HG02981 (cell line): Measurements from ENCODE around the gene CDC42BPB.

ENCODE experiments used
- ATAC-seq: cut with Tn5 transposase; IDR thresholded peaks from one replicate; pipeline ENCODE4 v1.9.1; 2021; ENCODE audit warnings: mild to moderate bottlenecking, moderate library complexity; ENCODE audit not compliant: unreplicated experiment

Gene CDC42BPB, protein sequence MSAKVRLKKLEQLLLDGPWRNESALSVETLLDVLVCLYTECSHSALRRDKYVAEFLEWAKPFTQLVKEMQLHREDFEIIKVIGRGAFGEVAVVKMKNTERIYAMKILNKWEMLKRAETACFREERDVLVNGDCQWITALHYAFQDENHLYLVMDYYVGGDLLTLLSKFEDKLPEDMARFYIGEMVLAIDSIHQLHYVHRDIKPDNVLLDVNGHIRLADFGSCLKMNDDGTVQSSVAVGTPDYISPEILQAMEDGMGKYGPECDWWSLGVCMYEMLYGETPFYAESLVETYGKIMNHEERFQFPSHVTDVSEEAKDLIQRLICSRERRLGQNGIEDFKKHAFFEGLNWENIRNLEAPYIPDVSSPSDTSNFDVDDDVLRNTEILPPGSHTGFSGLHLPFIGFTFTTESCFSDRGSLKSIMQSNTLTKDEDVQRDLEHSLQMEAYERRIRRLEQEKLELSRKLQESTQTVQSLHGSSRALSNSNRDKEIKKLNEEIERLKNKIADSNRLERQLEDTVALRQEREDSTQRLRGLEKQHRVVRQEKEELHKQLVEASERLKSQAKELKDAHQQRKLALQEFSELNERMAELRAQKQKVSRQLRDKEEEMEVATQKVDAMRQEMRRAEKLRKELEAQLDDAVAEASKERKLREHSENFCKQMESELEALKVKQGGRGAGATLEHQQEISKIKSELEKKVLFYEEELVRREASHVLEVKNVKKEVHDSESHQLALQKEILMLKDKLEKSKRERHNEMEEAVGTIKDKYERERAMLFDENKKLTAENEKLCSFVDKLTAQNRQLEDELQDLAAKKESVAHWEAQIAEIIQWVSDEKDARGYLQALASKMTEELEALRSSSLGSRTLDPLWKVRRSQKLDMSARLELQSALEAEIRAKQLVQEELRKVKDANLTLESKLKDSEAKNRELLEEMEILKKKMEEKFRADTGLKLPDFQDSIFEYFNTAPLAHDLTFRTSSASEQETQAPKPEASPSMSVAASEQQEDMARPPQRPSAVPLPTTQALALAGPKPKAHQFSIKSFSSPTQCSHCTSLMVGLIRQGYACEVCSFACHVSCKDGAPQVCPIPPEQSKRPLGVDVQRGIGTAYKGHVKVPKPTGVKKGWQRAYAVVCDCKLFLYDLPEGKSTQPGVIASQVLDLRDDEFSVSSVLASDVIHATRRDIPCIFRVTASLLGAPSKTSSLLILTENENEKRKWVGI (N-terminal part only)

DNA sequence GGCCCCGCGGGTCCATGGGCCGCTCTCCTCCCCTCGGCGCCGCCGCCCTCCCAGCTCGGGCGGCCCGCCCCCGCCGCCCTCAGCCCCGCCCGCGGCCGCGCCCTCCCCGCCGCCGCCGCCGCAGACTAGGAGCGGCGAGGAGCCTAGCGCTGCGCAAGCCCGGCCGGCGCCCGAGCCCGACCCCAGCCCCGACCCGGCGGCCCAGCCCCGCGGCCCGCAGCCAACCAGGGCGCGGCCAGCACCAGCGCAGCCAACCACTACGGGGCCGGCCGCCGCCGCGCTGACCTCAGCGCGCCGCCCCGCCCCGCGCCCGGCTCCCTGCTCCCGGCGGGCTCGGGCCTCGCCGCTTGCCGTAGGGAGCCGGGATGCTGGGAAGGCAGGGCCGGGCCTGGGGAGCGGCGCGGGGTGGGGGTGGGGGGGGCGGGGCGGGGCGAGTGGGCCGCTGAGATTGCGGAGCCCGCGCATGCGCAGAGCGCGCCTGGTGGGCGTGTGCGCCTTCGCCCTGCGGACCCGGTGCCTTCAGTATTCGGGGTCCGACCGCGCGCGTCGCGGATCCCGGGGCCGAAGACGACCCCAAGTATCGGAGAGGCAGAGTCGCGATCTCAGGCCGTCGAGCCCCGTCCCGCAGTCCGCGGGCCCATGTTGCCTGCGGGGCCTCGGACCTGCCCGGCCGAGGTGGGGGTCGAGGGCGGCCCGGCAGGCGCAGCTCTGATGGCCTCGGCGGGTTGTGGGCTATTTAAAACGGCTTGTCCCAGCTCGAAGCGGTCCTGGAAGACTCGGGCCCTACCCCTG is at the start of gene CDC42BPB:
Gene CDC42BPB (minus strand): TSS at position 178 of the 792 bp plus-strand sequence. CDS start 376 bp downstream, outside the sequence.
- ATAC-seq = peak; percentile 77

DNA sequence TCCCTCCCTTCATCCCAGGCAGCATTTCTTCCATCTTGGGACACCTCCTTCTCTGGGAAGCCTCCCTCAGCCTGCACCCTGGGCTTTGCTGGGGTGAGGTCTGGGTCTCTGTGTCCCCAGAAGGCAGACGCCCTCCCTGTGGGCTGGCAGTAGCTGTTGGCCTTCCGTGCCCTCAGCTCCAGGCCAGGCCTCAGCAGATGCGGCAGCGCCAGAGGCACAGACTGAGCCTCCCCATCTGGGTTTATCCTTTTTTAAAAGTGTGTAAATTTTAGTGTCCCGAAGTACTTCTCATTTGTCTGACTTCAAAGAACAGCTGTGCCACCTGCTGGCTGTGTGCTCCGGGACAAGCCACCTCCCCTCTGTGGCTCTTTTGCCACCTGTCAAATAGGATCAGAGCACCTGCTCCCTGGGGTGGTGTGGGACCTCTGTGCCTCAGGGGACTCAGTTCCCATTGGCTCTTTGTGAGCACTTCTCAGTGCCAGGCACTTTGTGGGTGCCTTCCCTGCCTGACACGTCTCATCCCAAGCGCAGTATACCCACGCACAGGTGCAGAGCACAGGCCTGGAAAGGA is 48.3 kb upstream of the CDC42BPB start:
- no peak for ATAC-seq

DNA sequence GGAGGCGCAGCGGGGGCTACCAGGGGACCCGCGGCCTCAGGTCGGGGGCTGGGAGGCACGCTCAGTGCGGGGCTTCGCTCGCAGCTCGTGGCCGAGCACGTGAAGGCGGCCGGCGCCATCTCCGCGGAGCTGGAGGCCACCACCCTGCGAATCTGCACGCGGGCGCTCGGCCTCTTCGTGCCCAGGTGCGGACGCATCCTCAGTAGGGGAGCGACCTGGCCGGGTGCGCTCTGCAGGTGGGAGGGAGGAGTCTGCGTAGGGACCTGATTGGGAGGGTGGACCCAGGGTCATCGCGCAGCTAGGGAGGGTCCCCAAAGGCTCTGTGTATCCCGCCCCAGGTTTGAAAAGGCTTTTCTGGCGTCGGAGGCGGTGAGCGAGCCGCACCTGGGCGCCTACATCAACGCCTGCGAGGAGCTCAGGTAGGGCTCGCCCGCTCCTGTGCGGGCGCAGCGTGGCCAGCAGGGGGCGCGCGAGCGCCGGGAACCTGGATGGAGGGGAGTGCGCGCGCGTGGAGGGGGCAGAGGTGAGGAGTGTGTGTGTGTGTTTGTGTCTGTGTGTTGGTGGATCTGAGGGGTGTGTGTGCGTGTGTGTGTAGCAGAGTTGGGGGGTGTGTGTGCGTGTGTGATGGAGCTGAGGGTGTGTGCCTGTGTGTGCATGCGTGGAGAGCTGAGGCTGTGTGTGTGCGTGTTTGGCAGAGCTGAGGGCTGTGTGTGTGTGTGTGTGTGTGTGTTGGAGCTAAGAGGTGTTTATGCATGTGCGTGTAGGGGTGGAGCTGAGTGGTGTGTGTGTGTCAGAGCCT is 47.5 kb upstream of the CDC42BPB start:
- ATAC-seq = peak; percentile 49

DNA sequence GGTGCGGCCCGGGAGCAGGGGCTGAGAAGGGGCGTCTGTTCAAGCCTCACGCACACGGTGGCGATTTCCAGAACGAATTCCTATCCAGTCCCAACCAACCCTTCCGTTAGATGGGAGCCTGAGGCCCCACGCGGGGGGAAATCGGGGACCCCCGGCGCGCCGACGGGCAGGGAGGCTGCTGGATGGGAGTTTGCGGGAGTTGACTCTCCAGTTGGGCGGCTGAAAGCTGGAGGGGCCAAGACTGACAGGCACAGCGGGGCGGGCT is 47.0 kb upstream of the CDC42BPB start:
- ATAC-seq = no peak

DNA sequence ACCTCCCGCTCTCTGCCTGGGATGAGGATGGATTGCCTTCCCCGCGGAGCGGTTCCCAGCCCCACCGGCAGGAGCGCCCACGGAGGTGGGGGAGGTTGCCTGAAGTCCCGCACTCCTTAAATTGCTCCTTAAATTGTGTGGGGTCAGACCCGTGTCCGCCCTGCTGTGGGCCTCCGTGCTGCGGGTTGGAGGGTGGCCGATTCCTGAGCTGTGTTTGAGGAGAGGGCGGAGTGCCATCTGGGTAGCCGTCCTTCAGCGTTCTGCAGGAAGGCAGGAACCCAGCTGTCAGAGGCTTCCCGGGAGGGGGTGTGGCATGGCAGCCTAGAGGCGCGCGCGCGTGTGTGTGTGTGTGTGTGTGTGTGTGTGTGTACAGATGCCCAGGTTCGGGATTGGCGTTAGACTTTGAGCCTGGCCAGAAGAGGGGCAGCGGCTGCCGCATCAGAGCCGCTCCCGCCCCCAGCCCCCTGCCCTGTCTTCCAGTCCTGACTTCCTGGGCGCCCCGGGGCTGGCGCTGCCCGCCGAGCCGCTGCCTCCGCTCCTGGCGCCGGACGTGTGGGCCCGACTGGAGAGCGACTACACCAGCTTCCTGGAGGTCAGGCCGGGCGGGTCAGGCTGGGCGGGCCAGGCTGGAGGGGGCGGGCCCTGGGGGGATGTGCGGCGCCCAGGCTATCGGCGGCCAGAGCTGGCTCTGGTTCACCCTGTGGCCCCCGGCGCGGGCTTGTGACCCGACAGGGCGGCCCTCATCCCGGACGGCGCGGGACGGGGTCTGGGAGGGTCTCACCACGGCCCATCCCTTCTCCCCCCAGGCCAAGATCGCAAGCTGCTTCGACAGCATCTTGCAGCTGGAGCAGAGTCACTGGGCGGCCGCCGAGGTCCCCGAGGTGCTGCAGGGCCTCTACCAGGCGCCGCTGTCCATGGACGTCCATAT is 46.4 kb upstream of the CDC42BPB start:
- no peak for ATAC-seq

DNA sequence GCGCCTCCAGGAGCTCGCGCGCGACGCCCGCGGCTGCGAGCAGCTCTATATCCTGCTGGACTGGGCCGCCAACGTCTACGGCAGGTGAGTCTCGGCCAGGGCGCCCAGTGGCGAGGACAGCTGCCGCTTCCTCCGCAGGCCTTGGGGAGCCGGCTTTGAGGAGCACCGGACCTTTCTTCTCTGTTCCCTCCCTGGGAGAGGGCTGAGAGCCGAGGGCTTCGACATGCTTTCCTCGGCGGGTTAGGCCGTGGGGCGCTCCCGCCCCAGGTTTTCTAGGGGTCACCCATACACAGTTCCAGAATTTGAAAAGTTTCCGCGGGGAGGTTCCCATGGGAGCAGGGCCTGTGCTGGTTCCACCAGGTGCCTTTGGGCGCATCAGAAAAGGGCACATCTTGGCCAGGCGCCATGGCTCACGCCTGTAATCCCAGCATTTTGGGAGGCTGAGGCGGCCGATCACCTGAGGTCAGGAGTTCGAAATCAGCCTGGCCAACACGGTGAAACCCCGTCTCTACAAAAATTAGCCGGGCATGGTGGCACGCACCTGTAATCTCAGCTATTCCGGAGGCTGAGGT is 45.4 kb upstream of the CDC42BPB start:
- no peak for ATAC-seq

DNA sequence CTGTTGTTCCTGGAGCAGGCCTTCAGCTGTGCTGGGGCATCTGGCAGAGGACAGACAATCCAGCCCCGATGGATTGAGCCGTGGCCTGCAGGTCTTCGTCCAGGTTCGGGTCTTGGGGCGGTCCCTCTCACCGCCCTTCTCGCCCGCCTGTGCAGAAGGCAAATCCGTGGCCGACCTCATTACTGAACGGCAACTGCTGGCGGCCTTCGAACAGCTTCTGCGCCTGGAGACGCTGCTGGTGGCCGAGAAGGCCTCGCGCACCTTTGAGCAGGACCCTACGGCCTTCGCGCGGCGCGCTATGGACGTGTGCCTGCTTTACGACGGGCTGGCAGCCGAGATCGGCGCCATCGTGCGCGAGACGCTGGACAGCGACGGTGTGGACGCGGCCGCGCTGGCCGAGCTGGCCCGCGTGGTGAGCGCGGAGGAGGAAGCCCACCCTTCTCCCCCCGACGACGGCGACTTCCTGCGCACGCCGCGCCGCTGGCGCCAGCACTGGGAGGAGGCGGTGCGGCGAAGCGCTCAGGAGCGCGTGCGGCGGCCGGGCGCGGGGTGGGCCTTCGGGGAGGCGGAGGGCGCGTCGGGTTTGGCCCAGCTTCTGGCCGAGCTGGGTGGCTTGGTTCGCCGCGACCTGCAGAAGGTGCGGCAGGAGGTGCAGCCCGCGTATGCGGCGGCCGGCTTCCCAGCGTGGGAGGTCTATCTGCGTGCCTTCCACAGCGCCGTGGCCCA is 44.8 kb upstream of the CDC42BPB start:
- no peak for ATAC-seq

DNA sequence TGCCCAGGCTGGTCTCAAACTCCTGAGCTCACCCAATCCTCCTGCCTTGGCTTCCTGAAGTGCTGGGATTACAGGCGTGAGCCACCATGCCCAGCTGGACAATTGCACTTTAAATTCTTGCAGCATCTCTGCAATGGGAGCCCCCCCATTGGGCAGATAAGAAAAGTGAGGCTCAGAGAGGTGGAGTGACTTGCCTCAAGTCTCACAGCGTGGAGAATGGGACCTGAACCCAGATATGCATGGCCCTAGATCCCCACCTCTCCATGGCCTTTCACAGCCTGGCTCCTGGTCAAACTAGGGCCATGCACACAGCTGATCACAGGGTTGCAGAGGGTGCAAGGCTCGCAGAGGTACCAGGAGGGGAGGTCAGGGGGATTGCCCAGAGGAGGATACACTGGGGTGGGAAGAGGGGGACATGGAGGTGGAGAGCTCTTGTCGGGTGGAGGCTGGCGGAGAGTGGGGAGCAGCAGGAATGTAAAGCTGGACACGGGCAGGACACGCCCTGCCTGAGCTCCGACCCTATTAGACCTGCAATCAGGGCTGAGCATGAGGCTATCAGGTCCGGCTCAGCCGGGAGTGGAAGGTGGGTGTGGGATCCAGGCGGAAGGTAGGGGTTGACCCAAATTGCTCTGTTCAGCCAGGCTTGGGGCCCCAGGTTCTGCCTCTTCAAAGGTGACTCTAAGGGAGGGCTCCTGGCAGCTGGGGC is 44.1 kb upstream of the CDC42BPB start:
- no peak for ATAC-seq

DNA sequence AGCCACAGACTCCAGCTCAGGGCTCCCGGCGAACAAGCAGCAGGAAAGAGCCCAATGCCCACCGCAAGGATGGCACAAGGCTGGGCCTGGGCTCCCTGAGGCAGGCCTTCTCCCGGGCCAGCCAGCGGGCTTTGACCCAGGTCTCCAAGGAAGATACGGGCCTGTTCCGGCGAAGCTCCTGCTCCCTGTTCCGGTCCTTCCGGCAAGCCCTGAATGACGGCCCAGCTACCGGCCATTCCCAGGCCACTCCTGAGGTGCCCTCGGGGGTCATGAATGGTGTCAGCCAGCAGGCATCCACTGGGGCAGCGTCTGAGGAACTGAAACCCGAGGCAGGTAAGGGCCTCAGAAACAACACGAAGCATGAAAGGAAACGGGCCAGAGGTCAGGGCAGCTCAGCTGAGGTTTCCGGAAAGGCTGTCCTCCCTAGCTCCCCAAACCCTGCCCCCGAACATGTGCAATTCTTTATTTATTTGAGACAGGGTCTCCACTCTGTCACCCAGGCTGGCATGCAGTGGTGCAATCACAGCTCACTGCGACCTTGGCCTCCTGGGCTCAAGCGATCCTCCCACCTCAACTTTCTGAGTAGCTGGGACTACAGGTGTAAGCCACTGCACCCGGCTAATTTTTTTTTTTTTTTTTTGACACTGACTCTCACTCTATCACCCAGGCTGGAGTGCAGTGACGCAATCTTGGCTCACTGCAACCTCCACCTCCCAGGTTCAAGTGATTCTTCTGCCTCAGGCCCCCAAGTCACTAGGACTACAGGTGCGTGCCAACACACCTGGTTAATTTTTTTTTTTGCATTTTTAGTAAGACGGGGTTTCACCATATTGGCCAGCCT is 43.2 kb upstream of the CDC42BPB start:
- no peak for ATAC-seq

DNA sequence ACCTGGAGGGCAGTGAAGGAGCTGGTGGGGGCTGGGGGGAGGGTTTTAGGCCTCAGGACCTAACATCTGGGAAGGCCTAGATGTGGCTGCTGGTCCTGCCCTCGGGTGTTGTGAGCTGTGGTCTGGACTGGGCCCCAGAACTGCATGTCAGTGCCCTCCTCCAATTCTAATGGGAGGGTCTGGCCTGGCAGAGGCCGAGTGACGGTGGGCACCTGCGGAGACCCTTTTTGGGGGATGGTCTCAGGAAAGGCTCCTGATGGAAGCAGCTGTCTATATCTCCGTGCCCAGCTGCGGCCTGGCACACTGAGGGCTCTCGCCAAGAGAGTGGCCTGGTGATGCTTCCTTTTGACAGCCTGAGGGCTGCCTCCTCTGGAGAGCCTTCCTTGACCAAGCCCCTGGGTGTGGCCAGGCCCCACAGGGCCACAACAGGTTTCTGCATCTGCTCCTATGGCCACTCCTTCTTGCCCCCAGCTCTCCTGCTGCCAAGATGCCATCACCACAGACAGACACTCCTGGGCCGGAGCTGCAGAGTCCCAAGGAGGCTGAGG is 42.5 kb upstream of the CDC42BPB start:
- no peak for ATAC-seq

DNA sequence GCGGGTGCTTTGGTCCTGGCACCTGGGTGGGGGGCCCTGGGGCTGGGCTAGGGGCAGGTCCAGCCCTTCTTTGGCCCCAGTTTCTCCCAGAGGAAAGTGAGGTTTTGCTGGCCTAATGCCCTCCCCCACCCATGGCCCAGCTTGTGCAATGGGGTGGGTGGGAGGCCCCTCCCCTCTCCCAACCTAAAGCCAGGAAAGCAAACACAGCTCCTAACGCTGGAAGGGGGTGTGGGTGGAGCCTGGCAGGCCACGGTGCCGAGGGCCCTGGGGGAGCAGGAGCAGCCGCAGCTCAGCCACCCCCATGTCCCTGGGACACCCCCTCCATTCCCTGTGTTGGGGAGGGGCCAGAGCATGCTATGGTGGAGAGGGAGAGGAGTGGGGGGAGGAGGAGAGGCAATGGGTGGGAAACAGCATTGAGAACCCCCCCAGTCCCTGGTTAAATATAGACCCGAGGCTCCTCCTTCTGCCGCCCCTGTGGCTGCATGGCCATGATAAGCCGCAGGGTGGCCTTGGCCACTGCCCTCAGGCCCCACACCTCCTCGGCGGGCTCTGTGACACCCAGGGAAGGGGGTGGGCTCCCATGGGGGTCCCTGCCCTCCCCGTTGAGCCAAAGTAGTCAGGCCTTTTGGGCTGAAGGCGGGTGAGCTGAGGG is 41.9 kb upstream of the CDC42BPB start:
- ATAC-seq = no peak

DNA sequence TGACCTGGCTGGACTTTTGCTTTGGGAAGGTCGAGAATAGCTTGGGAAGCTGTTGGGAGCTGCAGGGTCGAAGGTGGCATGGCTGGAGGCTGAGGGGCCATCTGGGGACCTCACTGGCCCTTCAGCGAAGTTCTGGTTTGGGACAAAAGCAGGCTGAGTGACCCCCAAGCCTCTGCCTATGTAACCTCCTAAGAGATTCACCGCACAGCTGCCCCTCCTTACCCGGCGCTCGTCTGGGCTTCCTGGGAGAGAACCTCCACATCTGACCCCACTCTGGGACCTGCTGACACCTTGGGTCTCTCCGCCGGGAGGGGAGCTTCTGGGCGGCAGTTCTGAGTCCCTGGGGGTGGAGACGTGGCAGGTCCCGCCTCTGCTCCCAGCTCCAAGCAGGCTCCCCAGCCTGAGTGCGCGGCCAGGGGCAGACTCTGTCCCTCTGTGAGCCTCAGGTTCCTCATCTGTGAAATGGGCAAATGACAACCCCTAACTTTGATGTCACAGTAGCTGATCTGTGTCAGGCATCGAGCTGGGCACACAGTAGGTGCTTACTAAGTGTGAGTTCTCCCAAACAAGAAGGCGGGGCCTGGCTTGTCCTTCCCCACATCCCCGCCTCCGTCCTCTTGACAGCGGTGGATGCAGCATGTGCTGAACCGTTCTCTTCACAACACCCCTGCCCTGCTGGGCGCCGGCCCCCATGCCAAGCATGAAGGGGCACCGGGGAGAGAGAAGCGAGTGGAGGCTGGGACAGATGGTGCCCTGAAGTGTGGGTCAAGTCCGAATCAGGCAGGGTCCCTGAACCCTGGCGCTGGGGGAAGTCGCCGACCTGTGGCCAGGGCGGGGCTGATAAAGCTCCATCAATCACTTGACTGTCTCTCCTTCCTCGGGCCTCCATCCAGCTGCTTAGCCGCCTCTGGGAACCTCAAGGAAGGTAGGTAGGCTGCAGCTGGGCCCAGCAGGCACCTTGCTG is 40.9 kb upstream of the CDC42BPB start:
- ATAC-seq = no peak

DNA sequence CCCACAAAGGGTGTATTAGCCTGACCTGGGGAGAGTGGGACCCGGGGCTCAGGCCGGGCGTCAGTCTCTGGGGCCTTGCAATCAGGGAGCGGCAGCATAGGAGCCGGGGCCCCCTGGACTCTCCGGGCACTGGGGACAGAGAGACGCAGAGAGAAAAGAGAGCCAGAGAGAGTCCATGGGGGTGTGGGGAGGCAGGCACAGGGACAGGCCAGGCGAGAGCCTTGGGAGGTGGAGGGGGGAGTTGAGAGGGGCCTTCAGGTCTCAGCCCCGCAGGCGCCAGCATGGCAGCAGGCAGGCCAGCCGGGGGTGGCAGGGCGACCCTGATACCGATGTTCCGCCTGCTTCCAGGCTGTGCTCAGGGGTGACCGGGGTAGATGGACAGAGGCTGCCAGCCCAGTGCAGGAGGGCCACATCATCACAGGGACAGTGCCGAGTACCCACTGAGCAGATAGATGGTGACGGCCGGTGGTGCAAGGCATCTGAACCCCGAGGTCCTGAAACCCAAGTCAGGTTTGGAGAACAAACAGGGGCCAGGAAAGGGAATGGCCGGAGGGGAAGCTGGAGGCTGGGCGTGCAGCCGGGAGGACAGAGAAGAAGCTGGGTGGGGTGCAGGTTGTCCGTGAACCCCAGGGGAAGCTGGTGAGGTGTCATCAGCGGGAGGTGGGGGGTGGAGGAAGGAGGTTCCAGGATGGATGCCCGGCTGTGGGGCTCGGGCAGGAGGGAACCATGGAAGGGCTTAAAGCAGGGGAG is 40.1 kb upstream of the CDC42BPB start:
- ATAC-seq = no peak
